Measurements from ENCODE around the gene ADM2.

GRCh38 chr22:50483977-50484853 is 2.9 kb downstream of the ADM2 start:
- no peak for TF ChIP-seq CTCF (IDR thresholded peaks at IDR 0.05)
- no peak for TF ChIP-seq POLR2A (IDR thresholded peaks at IDR 0.05)

Data from right lobe of liver (tissue), 4 donors.